Hepatocyte (in vitro differentiated cells): ENCODE results near the gene ME3.

Source experiments
- CTCF ChIP-seq: fragments of 200-600 bp; sonication (generic); IDR thresholded peaks from 2 replicates; pipeline ENCODE4 v1.5.1; 2016; ENCODE audit warnings: antibody characterized with exemption, mild to moderate bottlenecking; ENCODE audit not compliant: poor library complexity
- EZH2 ChIP-seq: fragments of 200-600 bp; sonication (generic); IDR thresholded peaks from 2 replicates; pipeline ENCODE4 v1.6.1; 2016; ENCODE audit warnings: antibody characterized with exemption, mild to moderate bottlenecking, borderline replicate concordance

- TF ChIP-seq EZH2 (no peak), CTCF (no peak)
Observed at GRCh38 chr11:86606836-86607481, 65.5 kb downstream of the ME3 start.
